ENCODE data around the gene LRG1.

Gene LRG1

GRCh38 chr19:4550479-4551050 is 10.7 kb upstream of the LRG1 start (continued):
- TF ChIP-seq ZNF518A (tag by site-specific recombination; conservative IDR thresholded peaks at IDR 0.05; ENCODE audit: low read depth) (no peak), ZNF777 (tag by site-specific recombination; IDR thresholded peaks at IDR 0.05; ENCODE audit: borderline replicate concordance) (no peak), ZFP37 (tag by site-specific recombination; IDR thresholded peaks at IDR 0.05) (no peak), ZNF658 (tag by site-specific recombination; IDR thresholded peaks at IDR 0.05) (no peak), YY2 (tag by site-specific recombination; IDR thresholded peaks at IDR 0.05) (no peak), TRIM28 (IDR thresholded peaks at IDR 0.05; ENCODE audit: borderline replicate concordance, low read length) (no peak), ZNF626 (tag by site-specific recombination; IDR thresholded peaks at IDR 0.05) (no peak), ZNF146 (tag by site-specific recombination; IDR thresholded peaks at IDR 0.05) (no peak), MZF1 (tag by site-specific recombination; IDR thresholded peaks at IDR 0.05; ENCODE audit: borderline replicate concordance) (no peak), ZNF449 (tag by site-specific recombination; IDR thresholded peaks at IDR 0.05) (no peak), ZNF23 (tag by site-specific recombination; IDR thresholded peaks at IDR 0.05; ENCODE audit: borderline replicate concordance) (no peak), ZNF639 (tag by site-specific recombination; IDR thresholded peaks at IDR 0.05) (no peak)
- TF ChIP-seq, protein P1, sequence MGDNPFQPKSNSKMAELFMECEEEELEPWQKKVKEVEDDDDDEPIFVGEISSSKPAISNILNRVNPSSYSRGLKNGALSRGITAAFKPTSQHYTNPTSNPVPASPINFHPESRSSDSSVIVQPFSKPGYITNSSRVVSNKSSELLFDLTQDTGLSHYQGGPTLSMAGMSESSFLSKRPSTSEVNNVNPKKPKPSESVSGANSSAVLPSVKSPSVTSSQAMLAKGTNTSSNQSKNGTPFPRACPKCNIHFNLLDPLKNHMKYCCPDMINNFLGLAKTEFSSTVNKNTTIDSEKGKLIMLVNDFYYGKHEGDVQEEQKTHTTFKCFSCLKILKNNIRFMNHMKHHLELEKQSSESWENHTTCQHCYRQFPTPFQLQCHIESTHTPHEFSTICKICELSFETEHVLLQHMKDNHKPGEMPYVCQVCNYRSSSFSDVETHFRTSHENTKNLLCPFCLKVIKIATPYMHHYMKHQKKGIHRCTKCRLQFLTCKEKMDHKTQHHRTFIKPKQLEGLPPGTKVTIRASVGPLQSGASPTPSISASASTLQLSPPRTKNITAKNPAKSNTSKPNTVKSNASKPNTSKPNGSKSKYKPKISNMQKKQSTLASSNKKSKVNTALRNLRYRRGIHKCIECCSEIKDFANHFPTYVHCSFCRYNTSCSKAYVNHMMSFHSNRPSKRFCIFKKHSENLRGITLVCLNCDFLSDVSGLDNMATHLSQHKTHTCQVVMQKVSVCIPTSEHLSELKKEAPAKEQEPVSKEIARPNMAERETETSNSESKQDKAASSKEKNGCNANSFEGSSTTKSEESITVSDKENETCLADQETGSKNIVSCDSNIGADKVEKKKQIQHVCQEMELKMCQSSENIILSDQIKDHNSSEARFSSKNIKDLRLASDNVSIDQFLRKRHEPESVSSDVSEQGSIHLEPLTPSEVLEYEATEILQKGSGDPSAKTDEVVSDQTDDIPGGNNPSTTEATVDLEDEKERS (tag by site-specific recombination; IDR thresholded peaks at IDR 0.05): no peak
- TF ChIP-seq, protein P2, sequence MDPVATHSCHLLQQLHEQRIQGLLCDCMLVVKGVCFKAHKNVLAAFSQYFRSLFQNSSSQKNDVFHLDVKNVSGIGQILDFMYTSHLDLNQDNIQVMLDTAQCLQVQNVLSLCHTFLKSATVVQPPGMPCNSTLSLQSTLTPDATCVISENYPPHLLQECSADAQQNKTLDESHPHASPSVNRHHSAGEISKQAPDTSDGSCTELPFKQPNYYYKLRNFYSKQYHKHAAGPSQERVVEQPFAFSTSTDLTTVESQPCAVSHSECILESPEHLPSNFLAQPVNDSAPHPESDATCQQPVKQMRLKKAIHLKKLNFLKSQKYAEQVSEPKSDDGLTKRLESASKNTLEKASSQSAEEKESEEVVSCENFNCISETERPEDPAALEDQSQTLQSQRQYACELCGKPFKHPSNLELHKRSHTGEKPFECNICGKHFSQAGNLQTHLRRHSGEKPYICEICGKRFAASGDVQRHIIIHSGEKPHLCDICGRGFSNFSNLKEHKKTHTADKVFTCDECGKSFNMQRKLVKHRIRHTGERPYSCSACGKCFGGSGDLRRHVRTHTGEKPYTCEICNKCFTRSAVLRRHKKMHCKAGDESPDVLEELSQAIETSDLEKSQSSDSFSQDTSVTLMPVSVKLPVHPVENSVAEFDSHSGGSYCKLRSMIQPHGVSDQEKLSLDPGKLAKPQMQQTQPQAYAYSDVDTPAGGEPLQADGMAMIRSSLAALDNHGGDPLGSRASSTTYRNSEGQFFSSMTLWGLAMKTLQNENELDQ (tag by site-specific recombination; IDR thresholded peaks at IDR 0.05; ENCODE audit: low read depth): no peak
